Right hindlimb (tissue), 1 donor: ENCODE results near the gene LCE1F.

Experiments
- DNase-seq: peaks from one replicate; pipeline ENCODE4 v3.0.0-alpha.2; 2018

LCE1F gene

DNA sequence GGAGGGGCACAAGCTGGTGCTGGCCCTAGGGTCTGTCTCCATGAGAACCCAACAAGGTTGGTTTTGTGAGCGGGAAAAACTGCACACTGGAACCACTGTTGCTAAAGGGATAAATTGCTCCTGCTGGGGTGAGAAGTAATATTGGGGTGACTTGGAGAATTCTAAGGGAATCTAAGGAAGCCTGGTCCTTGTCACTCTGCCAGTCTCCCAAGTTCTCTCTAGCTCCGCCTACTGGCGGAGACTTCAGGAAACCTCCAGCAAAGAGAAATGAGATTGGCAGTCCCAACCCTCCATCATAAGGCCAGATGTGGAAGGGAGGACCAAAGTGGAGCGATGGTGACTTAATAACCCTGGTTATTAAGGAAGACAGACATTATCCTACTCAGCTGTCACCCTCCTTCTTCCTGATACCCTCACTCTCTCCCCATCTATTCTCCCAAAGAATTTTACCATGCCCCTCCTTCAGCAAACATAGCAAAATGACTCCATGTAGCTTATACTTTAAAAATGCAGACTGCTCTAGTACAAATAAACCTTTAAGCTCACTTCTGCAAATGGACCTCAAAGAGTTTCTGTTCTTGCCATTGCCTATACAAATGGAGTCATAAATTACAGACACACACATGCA, 2.7 kb downstream of the LCE1F start:
- no peak for DNase-seq

DNA sequence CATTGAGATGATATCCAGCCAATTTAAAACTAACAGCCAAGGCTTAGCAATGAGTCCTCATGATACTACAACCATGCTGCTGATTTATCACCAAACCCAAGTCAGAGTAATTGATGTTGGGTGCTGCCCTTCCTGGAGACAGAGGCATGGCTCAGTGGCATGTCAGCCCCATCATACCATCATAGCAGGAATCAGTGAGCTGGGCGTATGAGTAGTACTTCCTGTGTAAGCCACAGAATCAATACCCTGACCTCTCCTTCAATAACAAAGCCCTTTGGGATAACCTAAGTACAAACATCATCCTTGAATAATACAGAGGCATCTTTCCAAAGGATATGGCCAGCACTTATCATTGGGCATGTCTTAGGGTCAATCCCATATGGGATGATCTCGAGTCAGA, 8.2 kb downstream of the LCE1F start:
- DNase-seq, result no peak

DNA sequence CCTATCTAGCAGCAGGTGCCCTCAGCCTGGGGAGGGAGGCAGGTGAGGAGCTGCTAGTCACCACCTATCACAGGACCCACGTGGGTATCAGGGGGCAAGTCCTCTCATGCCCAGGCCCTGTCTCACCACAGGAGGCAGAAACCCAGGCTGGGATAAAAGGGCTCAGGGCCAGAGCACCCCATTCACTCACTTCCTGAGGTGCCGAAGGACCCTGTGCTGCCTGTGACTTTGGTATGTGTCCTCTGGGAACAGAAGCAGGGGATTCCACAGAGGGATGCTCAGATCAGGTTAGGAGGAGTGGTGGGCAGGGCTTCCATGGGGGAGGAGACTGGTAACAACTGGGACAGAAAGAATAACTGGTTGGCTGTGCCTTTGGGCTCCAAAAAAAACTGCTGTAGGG, 11.1 kb downstream of the LCE1F start, which contains the start of gene LCE1E:
TSS of gene LCE1E (plus strand) at position 181 of the 400 bp plus-strand sequence. CDS start 1,043 bp downstream, outside the sequence.
- DNase-seq, result no peak

DNA sequence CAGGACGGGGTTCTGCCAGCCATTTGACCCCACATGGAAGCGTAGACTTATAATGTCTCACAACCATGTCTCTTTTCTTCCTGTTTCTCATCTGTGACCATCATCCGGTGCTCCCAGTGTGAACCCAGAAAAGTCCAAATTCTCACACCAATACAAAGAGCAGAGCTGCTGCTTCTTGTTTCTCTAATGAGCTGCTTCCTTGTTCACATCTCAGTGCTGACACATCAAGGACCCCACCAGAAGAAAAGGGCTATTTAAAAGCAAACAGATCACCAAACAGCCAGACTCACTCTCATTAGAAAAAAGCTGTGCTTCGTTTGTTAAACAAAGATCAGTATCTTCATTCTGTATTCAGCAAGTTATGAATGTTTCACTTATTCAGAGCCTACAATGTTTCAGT, 20.7 kb downstream of the LCE1F start:
- DNase-seq, result no peak

DNA sequence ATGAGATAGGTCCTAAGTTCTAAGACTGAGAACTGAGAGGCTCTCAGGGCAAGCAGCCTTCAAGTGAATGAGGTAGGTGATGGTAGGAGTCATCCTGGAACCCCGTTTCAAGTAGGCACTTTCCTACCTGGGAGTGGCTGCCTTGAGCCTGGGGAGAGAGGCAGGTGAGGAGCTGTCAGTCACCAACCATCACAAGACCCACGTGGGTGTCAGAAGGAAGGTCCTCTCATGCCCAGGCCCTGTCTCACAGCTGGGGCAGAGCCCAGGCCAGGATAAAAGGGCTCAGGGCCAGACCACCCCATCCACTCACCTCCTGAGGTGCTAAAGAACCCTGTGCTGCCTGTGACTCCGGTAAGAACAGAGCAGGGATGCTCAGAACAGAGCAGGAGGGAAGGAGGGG, 21.5 kb downstream of the LCE1F start, which contains the start of gene LCE1D:
TSS of gene LCE1D (plus strand) at position 301 of the 400 bp plus-strand sequence. CDS start 1,074 bp downstream, outside the sequence.
- no peak for DNase-seq

DNA sequence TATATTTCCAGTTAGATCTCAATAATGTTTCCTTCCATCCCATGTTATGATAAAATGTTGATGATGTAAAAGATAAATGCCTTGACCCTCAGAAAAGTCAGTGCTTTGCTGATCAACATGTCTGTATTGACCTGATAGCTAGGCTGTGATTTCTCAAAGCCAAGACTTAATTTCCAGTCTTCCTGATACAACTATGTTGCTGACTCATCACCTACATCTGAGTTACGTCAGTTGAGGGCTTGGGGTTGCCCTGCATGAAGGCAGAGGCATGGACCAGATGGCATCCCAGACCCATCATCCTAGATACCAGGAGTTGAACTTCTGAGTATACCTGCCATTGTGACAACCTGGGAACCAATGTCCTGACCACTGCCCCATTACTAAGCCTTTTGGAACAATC, 26.4 kb downstream of the LCE1F start:
- DNase-seq, result no peak

DNA sequence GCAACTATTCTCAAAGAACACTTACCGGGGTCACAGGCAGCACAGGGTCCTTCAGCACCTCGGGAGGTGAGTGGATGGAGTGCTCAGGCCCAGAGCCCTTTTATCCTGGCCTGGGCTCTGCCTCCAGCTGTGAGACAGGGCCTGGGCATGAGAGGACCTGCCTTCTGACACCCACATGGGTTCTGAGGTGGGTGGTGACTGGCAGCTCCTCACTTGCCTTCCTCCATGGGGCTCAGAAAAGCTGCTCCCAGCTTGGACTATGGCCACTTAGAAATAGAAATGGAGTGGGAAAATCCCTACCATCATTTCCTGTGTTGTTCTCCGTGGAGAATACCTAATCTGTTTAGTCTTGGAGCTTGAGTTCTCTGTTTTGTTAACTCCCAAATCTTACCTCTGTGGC, 31.6 kb downstream of the LCE1F start, which contains the start of gene LCE1C:
TSS of gene LCE1C (minus strand) at position 76 of the 400 bp plus-strand sequence. CDS start 1,173 bp downstream, outside the sequence.
- DNase-seq, result no peak

DNA sequence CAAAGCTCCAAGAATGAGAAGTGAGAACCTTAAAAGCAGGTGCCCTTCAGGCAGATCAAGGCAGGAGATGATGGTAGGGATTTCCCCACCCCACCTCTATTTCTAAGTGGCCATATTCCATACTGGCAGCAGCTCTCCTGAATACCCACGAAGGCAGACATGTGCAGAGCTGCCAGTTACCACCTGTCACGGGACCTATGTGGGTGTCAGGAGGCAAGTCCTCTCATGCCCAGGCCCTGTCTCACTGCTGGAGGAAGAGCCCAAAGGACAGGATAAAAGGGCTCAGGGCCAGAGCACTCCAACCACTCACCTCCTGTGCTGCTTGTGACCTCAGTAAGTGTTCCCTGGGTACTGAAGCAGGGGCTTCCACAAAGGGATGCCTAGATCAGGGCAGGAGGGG, 36.1 kb downstream of the LCE1F start:
- DNase-seq, result no peak

DNA sequence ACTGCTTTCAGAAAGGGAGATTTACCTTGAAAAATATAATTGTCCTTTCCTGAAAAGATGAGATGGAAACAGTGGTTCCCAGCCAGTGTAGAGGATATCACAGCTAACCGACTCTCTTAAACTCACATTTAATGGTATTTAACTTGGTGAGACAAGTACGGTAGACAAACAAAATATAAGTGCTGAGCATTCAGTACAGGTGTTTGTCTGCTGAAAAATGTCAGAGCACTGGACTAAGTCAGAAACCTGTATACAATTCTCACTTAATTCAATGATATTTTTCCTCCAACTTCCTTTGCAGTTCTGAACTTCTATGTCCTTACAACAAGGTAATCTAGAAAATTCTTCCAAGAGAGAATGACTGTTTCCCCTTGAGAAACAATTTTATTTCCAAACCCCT, 36.7 kb downstream of the LCE1F start, which contains the start of gene LCE1B:
TSS of gene LCE1B (plus strand) at position 301 of the 400 bp plus-strand sequence. CDS start 476 bp downstream, outside the sequence.
- DNase-seq, result no peak

DNA sequence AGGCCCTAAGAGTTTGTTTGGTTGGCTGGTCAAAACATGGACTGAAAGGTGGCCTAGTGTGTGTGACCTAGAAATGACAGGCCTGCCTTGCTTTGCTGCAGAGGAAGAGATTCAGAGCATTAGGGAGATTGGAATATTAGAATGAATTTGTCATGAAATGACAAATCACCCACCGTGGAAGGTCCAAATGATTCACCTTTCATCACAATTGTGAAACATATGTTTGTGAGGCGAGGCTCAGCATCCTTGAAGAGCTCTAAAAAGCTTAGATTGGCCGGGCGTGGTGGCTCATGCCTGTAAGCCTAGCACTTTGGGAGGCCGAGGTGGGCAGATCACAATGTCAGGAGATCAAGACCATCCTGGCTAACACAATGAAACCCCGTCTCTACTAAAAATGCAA, 42.4 kb downstream of the LCE1F start:
- DNase-seq, result no peak

DNA sequence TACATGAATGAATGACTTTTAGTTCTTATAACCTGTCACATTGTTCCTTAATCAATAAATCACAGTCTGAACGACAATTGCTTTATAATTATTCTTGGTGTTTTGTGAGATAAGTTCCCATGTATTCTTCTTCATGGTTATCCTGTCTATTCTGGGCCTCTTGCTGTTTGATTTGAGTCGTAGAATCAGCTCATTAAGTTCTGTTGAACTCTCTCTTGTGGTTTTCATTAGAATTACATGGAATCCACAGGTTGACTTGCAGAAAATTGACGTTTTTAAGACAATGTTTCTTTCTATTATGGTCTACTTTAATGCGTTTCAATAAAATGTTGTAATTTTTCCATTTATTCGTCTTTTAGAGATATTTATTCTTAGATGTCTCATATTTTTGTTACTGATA, 48.4 kb downstream of the LCE1F start:
- DNase-seq, result no peak

DNA sequence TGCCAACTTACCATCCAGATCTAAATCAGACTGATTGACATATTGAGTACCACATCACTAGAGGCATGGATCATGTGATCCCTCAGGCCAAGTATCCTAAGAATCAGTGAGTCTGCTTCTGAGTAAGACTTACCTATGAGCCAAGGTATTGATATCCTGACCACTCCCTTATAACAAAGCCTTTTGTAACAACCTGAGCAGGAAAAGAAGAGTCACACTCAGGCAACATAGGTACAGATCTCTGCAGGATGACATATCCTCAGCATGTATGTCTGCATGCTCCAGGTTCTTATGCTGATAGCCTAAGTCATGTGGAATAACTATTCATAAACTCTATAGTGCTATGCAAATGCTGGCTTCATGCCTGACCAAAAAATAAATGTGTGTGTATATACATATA, 50.0 kb downstream of the LCE1F start:
- DNase-seq, result no peak
